CD4-positive, alpha-beta T cell (primary cell): Measurements from ENCODE around the gene CEP112. TPM values are rescaled to one million over a fixed set of nuclear protein-coding genes. Genes with fewer than 3 reads are reported as not detected.

Experiments
- ATAC-seq: fragments of 200-7000 bp; cut with Tn5 transposase; one replicate; pipeline ENCODE4 v1.10.0; 2022; ENCODE audit warnings: mild to moderate bottlenecking; ENCODE audit not compliant: poor library complexity
- CTCF ChIA-PET: fragments of 350-600 bp; sonication (Branson Sonifier 250); formaldehyde crosslinking; loops from one replicate; lab custom pipeline; 2021; ENCODE audit warnings: antibody characterized with exemption, inconsistent platforms; lab: Charles Lee
- POLR2A ChIA-PET: fragments of 350-600 bp; sonication (Branson Sonifier 250); formaldehyde crosslinking; loops from one replicate; lab custom pipeline; 2021; ENCODE audit warnings: antibody characterized with exemption, inconsistent platforms; lab: Charles Lee
- DNase-seq, 14 experiments: peaks; one replicate each; pipeline ENCODE4 v3.0.0-alpha.2; 2013 to 2020; ENCODE audit warnings: mixed read lengths in 2 of 14
- H3K27ac ChIP-seq, 2 donors: one replicate each; pipeline versions ENCODE4 v1.5.1 to v1.7.0; 2013; ENCODE audit warnings: low read length in 2 of 2, low read depth in 1 of 2, mild to moderate bottlenecking in 1 of 2
- H3K27me3 ChIP-seq, 2 experiments: 1 replicate in 1 of 2; 2 replicates in 1 of 2; pipeline versions ENCODE4 v1.6.1 to v1.7.0; 2013; ENCODE audit warnings: low read length in 2 of 2, control low read depth in 1 of 2, mild to moderate bottlenecking in 1 of 2, moderate library complexity in 1 of 2; ENCODE audit not compliant: insufficient read depth in 2 of 2, control insufficient read depth in 1 of 2
- H3K36me3 ChIP-seq: one replicate; pipeline ENCODE4 v1.6.1; 2013; ENCODE audit warnings: low read length, control low read depth; ENCODE audit not compliant: insufficient read depth
- H3K4me1 ChIP-seq: one replicate; pipeline ENCODE4 v1.6.1; 2013; ENCODE audit warnings: low read length, control low read depth; ENCODE audit not compliant: insufficient read depth
- H3K4me3 ChIP-seq: one replicate; pipeline ENCODE4 v1.5.1; 2013; ENCODE audit warnings: mild to moderate bottlenecking, low read length, moderate library complexity
- H3K9me3 ChIP-seq, 2 experiments: 1 replicate in 1 of 2; 2 replicates in 1 of 2; pipeline versions ENCODE4 v1.6.1 to v1.7.0; 2013; ENCODE audit warnings: low read length in 2 of 2, mild to moderate bottlenecking in 2 of 2, control low read depth in 1 of 2, moderate library complexity in 1 of 2; ENCODE audit not compliant: control insufficient read depth in 1 of 2, insufficient read depth in 1 of 2
- H3K27ac Mint-ChIP-seq: one replicate; pipeline ENCODE4 v1.8.0; 2020; ENCODE audit warnings: mixed read lengths
- H3K27me3 Mint-ChIP-seq: one replicate; pipeline ENCODE4 v1.8.0; 2021; ENCODE audit warnings: mixed read lengths
- H3K36me3 Mint-ChIP-seq: one replicate; pipeline ENCODE4 v1.8.0; 2021; ENCODE audit warnings: low read depth, mixed read lengths
- H3K4me1 Mint-ChIP-seq: one replicate; pipeline ENCODE4 v1.8.0; 2021; ENCODE audit warnings: low read depth, mixed read lengths
- H3K4me3 Mint-ChIP-seq: one replicate; pipeline ENCODE4 v1.8.0; 2020; ENCODE audit warnings: mild to moderate bottlenecking, mixed read lengths
- H3K9me3 Mint-ChIP-seq: one replicate; pipeline ENCODE4 v1.8.0; 2020; ENCODE audit warnings: mixed read lengths
- intact Hi-C, 2 experiments: fragments of 100-400 bp; cut with DNase I in 1 of 2; cut with micrococcal nuclease in 1 of 2; formaldehyde crosslinking; loops; one replicate each; pipeline versions ENCODE4 v1.15.1 to v1.9.0; 2023 to 2025; cut with DNase I, micrococcal nuclease
- total RNA-seq, 174 experiments: library from RNA in 2 of 174; stranded (reverse) in 2 of 174; gene quantifications; one replicate each; pipeline ENCODE4 v1.2.3 and lab custom pipeline; 2021 to 2026
- TF ChIP-seq, protein P1 (sequence below): fragments of 200-600 bp; IDR thresholded peaks from one replicate; pipeline ENCODE4 v1.8.0; 2022; ENCODE audit warnings: antibody characterized with exemption, mild to moderate bottlenecking

The CEP112 gene
- total RNA-seq, 2 experiments from 2014 or later = 1.6 to 2.2 TPM

DNA sequence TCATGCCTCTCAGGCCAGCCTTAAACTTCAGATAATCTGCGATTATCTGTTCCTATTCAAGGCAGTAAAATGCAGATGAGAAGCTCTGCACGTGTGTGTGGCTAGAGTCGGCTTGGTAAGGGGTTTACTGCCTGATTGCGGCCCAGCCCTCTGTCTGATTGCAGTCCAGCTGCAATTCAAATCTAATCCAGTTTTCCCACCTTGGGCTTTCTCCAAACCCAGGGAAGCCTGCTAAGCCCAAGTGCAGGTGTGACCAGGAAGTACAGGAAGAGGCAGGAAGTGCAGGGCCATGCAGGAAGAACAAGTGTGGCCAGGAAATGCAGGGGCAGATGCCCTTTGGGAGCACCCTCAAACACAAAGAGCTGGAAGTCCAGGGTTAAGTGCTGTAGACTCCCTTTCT, 314.9 kb downstream of the CEP112 start:
- Histone ChIP-seq H3K27ac (no peak overlapping the region), H3K27me3 (no peaks in the 10 kb centered on the region), H3K4me3 (no peak overlapping the region), H3K36me3 (no peaks in the 10 kb centered on the region), H3K9me3 (peaks cover 0 to 7% of the 10 kb centered on the region in 2 experiments), H3K4me1 (no peaks in the 10 kb centered on the region)
- Mint-ChIP-seq H3K9me3 (no peaks in the 10 kb centered on the region), H3K4me3 (no peak overlapping the region), H3K36me3 (no peaks in the 10 kb centered on the region), H3K27me3 (peaks cover 6% of the 10 kb centered on the region), H3K27ac (no peak overlapping the region), H3K4me1 (no peaks in the 10 kb centered on the region)
- intact Hi-C loops = no loop called here
- TF ChIP-seq, protein P1, sequence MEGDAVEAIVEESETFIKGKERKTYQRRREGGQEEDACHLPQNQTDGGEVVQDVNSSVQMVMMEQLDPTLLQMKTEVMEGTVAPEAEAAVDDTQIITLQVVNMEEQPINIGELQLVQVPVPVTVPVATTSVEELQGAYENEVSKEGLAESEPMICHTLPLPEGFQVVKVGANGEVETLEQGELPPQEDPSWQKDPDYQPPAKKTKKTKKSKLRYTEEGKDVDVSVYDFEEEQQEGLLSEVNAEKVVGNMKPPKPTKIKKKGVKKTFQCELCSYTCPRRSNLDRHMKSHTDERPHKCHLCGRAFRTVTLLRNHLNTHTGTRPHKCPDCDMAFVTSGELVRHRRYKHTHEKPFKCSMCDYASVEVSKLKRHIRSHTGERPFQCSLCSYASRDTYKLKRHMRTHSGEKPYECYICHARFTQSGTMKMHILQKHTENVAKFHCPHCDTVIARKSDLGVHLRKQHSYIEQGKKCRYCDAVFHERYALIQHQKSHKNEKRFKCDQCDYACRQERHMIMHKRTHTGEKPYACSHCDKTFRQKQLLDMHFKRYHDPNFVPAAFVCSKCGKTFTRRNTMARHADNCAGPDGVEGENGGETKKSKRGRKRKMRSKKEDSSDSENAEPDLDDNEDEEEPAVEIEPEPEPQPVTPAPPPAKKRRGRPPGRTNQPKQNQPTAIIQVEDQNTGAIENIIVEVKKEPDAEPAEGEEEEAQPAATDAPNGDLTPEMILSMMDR = no peak
- ChIA-PET CTCF (no interaction called here), POLR2A (no interaction called here)
- DNase-seq (no peak), ATAC-seq (no peak)

DNA sequence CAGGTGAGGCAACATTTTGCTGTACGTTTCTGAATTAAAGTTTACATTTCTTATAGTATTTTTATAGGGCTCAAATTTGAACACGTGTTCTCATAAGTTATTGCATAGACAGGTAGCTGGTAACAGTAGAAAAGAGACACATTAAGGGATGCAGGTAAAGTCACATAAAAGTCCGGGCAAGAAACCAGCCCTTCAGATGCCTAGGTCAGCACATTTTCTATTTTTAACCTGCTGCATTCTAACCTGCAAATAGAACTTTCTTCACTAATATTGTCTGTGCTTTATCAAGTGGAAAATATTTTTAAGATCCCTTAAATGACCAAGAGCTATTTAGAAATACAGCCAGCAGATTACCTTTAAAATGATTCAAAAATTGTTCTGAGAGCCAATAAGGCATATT, 323.1 kb downstream of the CEP112 start:
- Mint-ChIP-seq H3K9me3 (no peaks in the 10 kb centered on the region), H3K27me3 (no peaks in the 10 kb centered on the region), H3K27ac (no peak overlapping the region), H3K4me3 (no peak overlapping the region), H3K36me3 (no peaks in the 10 kb centered on the region), H3K4me1 (no peaks in the 10 kb centered on the region)
- no peaks in the 10 kb centered on the region for H3K4me1 ChIP-seq
- TF ChIP-seq, protein P1 = no peak
- ChIA-PET CTCF (no interaction called here), POLR2A (no interaction called here)
- no peak overlapping the region for H3K27ac ChIP-seq
- H3K9me3 ChIP-seq = peaks cover 0 to 9% of the 10 kb centered on the region in 2 experiments
- DNase-seq (no peak), ATAC-seq (no peak)
- intact Hi-C loops = no loop called here
- no peaks in the 10 kb centered on the region for H3K36me3 ChIP-seq
- no peaks in the 10 kb centered on the region for H3K27me3 ChIP-seq
- H3K4me3 ChIP-seq = no peak overlapping the region

DNA sequence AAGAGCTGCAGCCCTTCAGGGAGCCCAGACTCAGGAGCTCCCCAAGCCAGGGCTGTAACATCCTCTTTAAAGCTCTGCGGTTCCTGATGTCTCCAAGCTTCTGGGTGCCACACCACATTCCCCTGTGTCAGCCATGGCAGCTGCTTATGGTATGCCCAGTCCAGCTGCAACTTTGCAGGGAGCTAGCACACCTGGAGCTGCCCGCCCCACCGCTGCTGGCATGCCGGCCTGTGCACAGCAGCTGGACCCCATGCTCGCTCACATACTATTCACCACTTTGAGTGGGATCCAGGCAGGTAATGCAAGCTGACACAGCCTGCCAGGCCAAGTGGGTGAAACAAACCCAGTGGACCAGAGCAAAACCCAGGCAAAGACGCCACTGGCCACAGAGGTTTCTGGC, 324.9 kb downstream of the CEP112 start:
- no peaks in the 10 kb centered on the region for H3K4me1 ChIP-seq
- no peak for ATAC-seq
- Mint-ChIP-seq H3K4me1 (no peaks in the 10 kb centered on the region), H3K9me3 (no peaks in the 10 kb centered on the region), H3K4me3 (no peak overlapping the region), H3K27me3 (no peaks in the 10 kb centered on the region), H3K27ac (no peak overlapping the region), H3K36me3 (no peaks in the 10 kb centered on the region)
- CTCF ChIA-PET = no interaction called here
- H3K9me3 ChIP-seq = peaks cover 0 to 9% of the 10 kb centered on the region in 2 experiments
- no peak overlapping the region for H3K27ac ChIP-seq
- intact Hi-C loops = no loop called here
- no peak for DNase-seq
- POLR2A ChIA-PET = no interaction called here
- no peaks in the 10 kb centered on the region for H3K27me3 ChIP-seq
- H3K4me3 ChIP-seq = no peak overlapping the region
- TF ChIP-seq, protein P1 = no peak
- no peaks in the 10 kb centered on the region for H3K36me3 ChIP-seq
